K562 (cell line): Measurements from ENCODE around the gene TMEM245. TPM values are rescaled to one million over a fixed set of nuclear protein-coding genes. Genes with fewer than 3 reads are reported as not detected.

ENCODE experiments used
- ARHGAP35 ChIP-seq: fragments of 450-650 bp; IDR thresholded peaks from 2 replicates; pipeline ENCODE4 v1.6.1; 2018; ENCODE audit not compliant: partially characterized antibody
- ARID1B ChIP-seq: fragments of 450-650 bp; IDR thresholded peaks from 2 replicates; pipeline ENCODE4 v1.6.1; 2016; ENCODE audit warnings: antibody characterized with exemption, mild to moderate bottlenecking, inconsistent platforms
- ARNT ChIP-seq, 2 experiments: fragments of 450-650 bp; IDR thresholded peaks; 2 replicates each; pipeline ENCODE4 v1.6.1; 2016; ENCODE audit warnings: mild to moderate bottlenecking in 1 of 2
- ASH1L ChIP-seq: fragments of 450-650 bp; IDR thresholded peaks from 2 replicates; pipeline ENCODE4 v1.6.1; 2018; ENCODE audit warnings: borderline replicate concordance, mild to moderate bottlenecking, low read depth; ENCODE audit not compliant: partially characterized antibody
- CBFA2T3 ChIP-seq: fragments of 450-650 bp; IDR thresholded peaks from 2 replicates; pipeline ENCODE4 v1.6.1; 2017
- CHD1 ChIP-seq: fragments of 200-600 bp; sonication (generic); IDR thresholded peaks from one replicate; pipeline ENCODE4 v1.6.1; 2012; ENCODE audit warnings: mild to moderate bottlenecking, moderate library complexity, low read length, inconsistent platforms
- DPF2 ChIP-seq: fragments of 450-650 bp; IDR thresholded peaks from 2 replicates; pipeline ENCODE4 v1.6.1; 2016
- E2F3 ChIP-seq: fragments of 250-450 bp; sonication (Bioruptor Pico); IDR thresholded peaks from 2 replicates; pipeline ENCODE4 v1.4.0; 2020; ENCODE audit warnings: mild to moderate bottlenecking
- ETV1 ChIP-seq: fragments of 450-650 bp; conservative IDR thresholded peaks from 2 replicates; pipeline ENCODE4 v1.6.1; 2016; ENCODE audit warnings: missing genetic modification characterization, control low read depth, low read depth, missing compliant biosample characterization
- FIP1L1 ChIP-seq: fragments of 200-400 bp; formaldehyde crosslinking; IDR thresholded peaks from 2 replicates; pipeline ENCODE4 v1.6.1; 2018; ENCODE audit warnings: mild to moderate bottlenecking, low read depth, low read length; ENCODE audit not compliant: poor library complexity, severe bottlenecking
- HBP1 ChIP-seq: fragments of 450-650 bp; formaldehyde crosslinking; IDR thresholded peaks from 2 replicates; pipeline ENCODE4 v1.4.0; 2022; ENCODE audit warnings: missing genetic modification characterization
- HDAC1 ChIP-seq, 2 experiments: fragments of 450-650 bp; IDR thresholded peaks; 2 replicates each; pipeline ENCODE4 v1.6.1; 2016 to 2017; ENCODE audit warnings: inconsistent platforms in 1 of 2, mild to moderate bottlenecking in 1 of 2, moderate library complexity in 1 of 2
- MCM2 ChIP-seq: fragments of 450-650 bp; IDR thresholded peaks from 2 replicates; pipeline ENCODE4 v1.6.1; 2017; ENCODE audit warnings: low read depth, mild to moderate bottlenecking
- MYC ChIP-seq, 2 experiments: fragments of 250-450 bp in 1 of 2; sonication (Bioruptor Pico) in 1 of 2; IDR thresholded peaks; 2 replicates each; pipeline versions ENCODE4 v1.5.1 to v1.6.1; 2012 to 2021; ENCODE audit warnings: low read depth in 2 of 2, borderline replicate concordance in 1 of 2, improper control_type of control experiment in 1 of 2, low read length in 1 of 2, mild to moderate bottlenecking in 1 of 2, moderate library complexity in 1 of 2
- NELFE ChIP-seq: IDR thresholded peaks from 2 replicates; pipeline ENCODE4 v1.6.1; 2011; ENCODE audit warnings: mild to moderate bottlenecking; ENCODE audit not compliant: insufficient read depth, insufficient read length
- PML ChIP-seq: IDR thresholded peaks from 2 replicates; pipeline ENCODE4 v1.6.1; 2012; ENCODE audit warnings: low read length, inconsistent platforms
- POLR2A ChIP-seq: fragments of 450-650 bp; conservative IDR thresholded peaks from 2 replicates; pipeline ENCODE4 v1.6.1; 2016
- PPARD ChIP-seq: fragments of 250-450 bp; sonication (Bioruptor Pico); IDR thresholded peaks from 2 replicates; pipeline ENCODE4 v1.8.0; 2022; ENCODE audit warnings: inconsistent platforms, mild to moderate bottlenecking, moderate library complexity
- PTTG1 ChIP-seq: fragments of 450-650 bp; IDR thresholded peaks from 2 replicates; pipeline ENCODE4 v1.6.1; 2016; ENCODE audit warnings: low read depth, mild to moderate bottlenecking, missing genetic modification characterization, missing compliant biosample characterization
- PYGO2 ChIP-seq: fragments of 450-650 bp; IDR thresholded peaks from 2 replicates; pipeline ENCODE4 v1.6.1; 2016; ENCODE audit warnings: mild to moderate bottlenecking, missing genetic modification characterization, moderate library complexity, missing compliant biosample characterization
- SETDB1 ChIP-seq: IDR thresholded peaks from one replicate; pipeline ENCODE4 v1.6.1; 2012; ENCODE audit warnings: low read length, control low read depth, inconsistent platforms
- SMAD1 ChIP-seq: fragments of 150-350 bp; IDR thresholded peaks from 2 replicates; pipeline ENCODE4 v1.6.1; 2014; ENCODE audit warnings: low read length, low read depth; ENCODE audit not compliant: partially characterized antibody
- TAF15 ChIP-seq: fragments of 200-400 bp; formaldehyde crosslinking; IDR thresholded peaks from 2 replicates; pipeline ENCODE4 v1.6.1; 2017; ENCODE audit warnings: mild to moderate bottlenecking, low read depth, low read length, moderate library complexity
- THRAP3 ChIP-seq: fragments of 450-650 bp; IDR thresholded peaks from 2 replicates; pipeline ENCODE4 v1.6.1; 2016; ENCODE audit warnings: mild to moderate bottlenecking, inconsistent platforms, borderline replicate concordance
- ZBTB2 ChIP-seq: fragments of 450-650 bp; IDR thresholded peaks from 2 replicates; pipeline ENCODE4 v1.6.1; 2016; ENCODE audit warnings: antibody characterized with exemption
- ZEB2 ChIP-seq: fragments of 450-650 bp; IDR thresholded peaks from 2 replicates; pipeline ENCODE4 v1.6.1; 2016
- ZNF174 ChIP-seq: fragments of 250-450 bp; sonication (Bioruptor Pico); IDR thresholded peaks from 2 replicates; pipeline ENCODE4 v1.4.0; 2020; ENCODE audit warnings: mild to moderate bottlenecking
- ZNF282 ChIP-seq: sonication (generic); formaldehyde crosslinking; IDR thresholded peaks from 2 replicates; pipeline ENCODE4 v1.8.1; 2023; ENCODE audit warnings: missing genetic modification reagents
- ZNF384 ChIP-seq: IDR thresholded peaks from 2 replicates; pipeline ENCODE4 v1.6.1; 2012; ENCODE audit warnings: low read depth, low read length, improper control_type of control experiment
- polyA plus RNA-seq, 8 experiments: library from polyadenylated mRNA; depleted of rRNA in 4 of 8; stranded (reverse) in 5 of 8; unstranded in 3 of 8; fragments of >200 nt; fragmentation: Nextera tagmentation in 2 of 8; fragmentation: Illumina TruSeq in 1 of 8; extraction: Ambion mirVana in 2 of 8; extraction: Trizol in 1 of 8; gene quantifications; 2 replicates each; pipeline versions ENCODE4 v1.2.1 to v1.2.3, GENCODE V29; 2011 to 2014; ENCODE audit warnings: inconsistent platforms in 1 of 8, missing spikeins in 1 of 8
- total RNA-seq, 7 experiments: library from RNA; depleted of rRNA in 6 of 7; stranded (reverse); fragments of >200 nt in 6 of 7; fragmentation: Illumina TruSeq in 2 of 7; extraction: Trizol in 2 of 7; gene quantifications; 2 replicates each; pipeline versions ENCODE4 v1.2.1 to v1.2.3, GENCODE V29; 2011 to 2021; ENCODE audit warnings: low replicate concordance in 1 of 7

Gene TMEM245
- total and polyA plus RNA-seq, 9 of the 15 experiments (the other 6 are each of a cell fraction or from before 2014, with no cell fraction given) = 8.5 to 43.2 (median 24.3) TPM

GRCh38 chr9:109107402-109108240 is 12.1 kb downstream of the TMEM245 start (continued):
- TF ChIP-seq ZBTB2 (peak; percentile 75; the same call in 1 of the 2 replicates), TAF15 (no peak), ARHGAP35 (no peak), POLR2A (no peak), MYC (IDR thresholded peaks at IDR 0.05; ENCODE audit: low read depth, low read length) (peak; percentile 34; the same call in 1 of the 2 replicates), MYC (CRISPR knock-in tag; IDR thresholded peaks at IDR 0.05; ENCODE audit: borderline replicate concordance, low read depth) (no peak), ZNF282 (CRISPR knock-in tag) (no peak), THRAP3 (no peak), ETV1 (tag) (no peak), PPARD (CRISPR knock-in tag) (no peak), ASH1L (no peak), MCM2 (no peak), PTTG1 (no peak), ZNF174 (no peak), HBP1 (CRISPR knock-in tag) (no peak), ZNF384 (0 out of 2 replicates have a peak, but pooled peaks have one; percentile 3), ARID1B (peak; percentile 97), FIP1L1 (no peak), E2F3 (CRISPR knock-in tag) (no peak), PML (peak; percentile 88), NELFE (no peak), CHD1 (no peak), ZEB2 (peak; percentile 85), DPF2 (peak; percentile 97), SMAD1 (no peak), PYGO2 (tag) (no peak), HDAC1 (IDR thresholded peaks at IDR 0.05) (peak in 1 of 2 experiments; percentile 84; a peak in 2 of 4 replicates), SETDB1 (no peak), ARNT (IDR thresholded peaks at IDR 0.05) (peak in 1 of 2 experiments; percentile 56; a peak in 1 of 4 replicates), CBFA2T3 (peak; percentile 90)
